PC-9 (cell line): Measurements from ENCODE around the gene AGAP1.

Source experiments
- CTCF ChIP-seq: fragments of 200-600 bp; sonication (generic); conservative IDR thresholded peaks from 2 replicates; pipeline ENCODE4 v1.6.1; 2017; ENCODE audit warnings: mixed run types, antibody characterized with exemption, mild to moderate bottlenecking, moderate library complexity
- EZH2 ChIP-seq: fragments of 200-600 bp; sonication (generic); IDR thresholded peaks from 2 replicates; pipeline ENCODE4 v1.8.0; 2017; ENCODE audit warnings: antibody characterized with exemption, low read depth

GRCh38 chr2:236168110-236169080, 674.6 kb downstream of the AGAP1 start, which contains the start of gene GBX2:
- TF ChIP-seq CTCF (no peak), EZH2 (no peak)
